ENCODE measurements around the gene NDFIP1. TPM values are rescaled to one million over a fixed set of nuclear protein-coding genes. Genes with fewer than 3 reads are reported as not detected.
A peak's percentile ranks its signal among the peaks of the same experiment; 100 is the strongest.

NDFIP1 gene
- total and polyA plus RNA-seq, 10 of the 15 experiments (the other 5 are each of a cell fraction or from before 2014, with no cell fraction given), result 0.08 to 2.7 (median 0.92) TPM

- TF ChIP-seq ZBTB40 (IDR thresholded peaks at IDR 0.05; ENCODE audit: borderline replicate concordance) (no peak), NR2C1 (IDR thresholded peaks at IDR 0.05) (no peak), HCFC1 (IDR thresholded peaks at IDR 0.05; ENCODE audit: low read length) (no peak), TBL1XR1 (IDR thresholded peaks at IDR 0.05; ENCODE audit: low read depth, low read length) (no peak), KDM1A (IDR thresholded peaks at IDR 0.05; ENCODE audit: borderline replicate concordance) (no peak)
Observed at GRCh38 chr5:142063376-142063775, 45.2 kb upstream of the NDFIP1 start (continued).

DNA sequence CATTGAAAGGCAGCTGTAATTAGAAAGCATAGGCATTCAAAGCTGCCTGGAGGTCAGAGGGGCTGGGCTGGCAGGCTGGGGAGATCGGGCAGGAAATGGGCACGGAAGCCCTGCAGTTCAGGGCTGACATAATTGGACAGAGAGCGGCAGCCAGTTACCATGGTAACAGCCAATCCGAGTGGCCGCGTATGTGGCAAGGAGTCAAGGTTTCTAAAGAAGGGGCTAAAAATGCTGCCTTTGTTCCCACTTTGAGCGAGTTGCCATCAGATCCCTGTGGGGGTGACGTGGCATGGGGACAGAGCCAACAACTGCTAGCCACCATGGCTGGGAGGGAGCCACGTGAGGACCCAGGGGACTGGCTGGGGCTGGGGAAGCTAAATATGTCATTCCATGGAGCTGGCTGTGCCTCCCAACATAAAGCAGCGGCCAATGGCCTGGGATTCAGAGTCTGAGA is 44.7 kb upstream of the NDFIP1 start:
- Histone ChIP-seq H3K4me1 (ENCODE audit: control insufficient read depth, insufficient read depth, low read length) (no peaks in the 10 kb centered on the region), H3K27ac (ENCODE audit: control insufficient read depth, insufficient read depth) (no peak overlapping the region), H3K4me3 (no peak overlapping the region), H3K79me2 (ENCODE audit: control insufficient read depth, insufficient read depth, low read length) (no peaks in the 10 kb centered on the region), H3K9me3 (replicated peaks; ENCODE audit: control insufficient read depth, insufficient read depth, low read length) (no peaks in the 10 kb centered on the region), H3K4me2 (ENCODE audit: control insufficient read depth, insufficient read depth) (no peak overlapping the region), H3K36me3 (ENCODE audit: control insufficient read depth in 2 of 2, insufficient read depth in 2 of 2, low read length in 1 of 2) (no peaks in the 10 kb centered on the region), H3K27me3 (replicated peaks in 1 of 2; ENCODE audit: control insufficient read depth in 2 of 2, insufficient read depth in 2 of 2, low read length in 1 of 2) (no peaks in the 10 kb centered on the region), H2AFZ (ENCODE audit: control insufficient read depth, low read depth, low read length) (no peak overlapping the region), H3K9ac (ENCODE audit: control insufficient read depth, insufficient read depth, low read length) (no peak overlapping the region), H4K20me1 (ENCODE audit: control insufficient read depth, insufficient read depth) (no peaks in the 10 kb centered on the region)
- 6% methylated on average over 9 of the region's 10 CpGs for WGBS (ENCODE audit: insufficient coverage, insufficient replicate concordance, low lambda C conversion rate, missing lambda C conversion rate)
- ChIA-PET SMC1A (ENCODE audit: uncharacterized antibody, unreplicated experiment) (interaction anchor here (1.6 kb wide), 1 partner anchor 11 kb away, joined by 5 read pairs; no protein-coding TSS in a partner anchor), POLR2A (no interaction called here), CTCF (no interaction called here), RAD21 (ENCODE audit: unreplicated experiment) (no interaction called here)
- no peak for TF ChIP-seq BRCA1 (IDR thresholded peaks at IDR 0.05; ENCODE audit: low read depth, low read length)
- TF ChIP-seq, protein P1, sequence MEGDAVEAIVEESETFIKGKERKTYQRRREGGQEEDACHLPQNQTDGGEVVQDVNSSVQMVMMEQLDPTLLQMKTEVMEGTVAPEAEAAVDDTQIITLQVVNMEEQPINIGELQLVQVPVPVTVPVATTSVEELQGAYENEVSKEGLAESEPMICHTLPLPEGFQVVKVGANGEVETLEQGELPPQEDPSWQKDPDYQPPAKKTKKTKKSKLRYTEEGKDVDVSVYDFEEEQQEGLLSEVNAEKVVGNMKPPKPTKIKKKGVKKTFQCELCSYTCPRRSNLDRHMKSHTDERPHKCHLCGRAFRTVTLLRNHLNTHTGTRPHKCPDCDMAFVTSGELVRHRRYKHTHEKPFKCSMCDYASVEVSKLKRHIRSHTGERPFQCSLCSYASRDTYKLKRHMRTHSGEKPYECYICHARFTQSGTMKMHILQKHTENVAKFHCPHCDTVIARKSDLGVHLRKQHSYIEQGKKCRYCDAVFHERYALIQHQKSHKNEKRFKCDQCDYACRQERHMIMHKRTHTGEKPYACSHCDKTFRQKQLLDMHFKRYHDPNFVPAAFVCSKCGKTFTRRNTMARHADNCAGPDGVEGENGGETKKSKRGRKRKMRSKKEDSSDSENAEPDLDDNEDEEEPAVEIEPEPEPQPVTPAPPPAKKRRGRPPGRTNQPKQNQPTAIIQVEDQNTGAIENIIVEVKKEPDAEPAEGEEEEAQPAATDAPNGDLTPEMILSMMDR (IDR thresholded peaks at IDR 0.05 in 2 of 3, conservative IDR thresholded peaks at IDR 0.05 in 1 of 3; ENCODE audit: control insufficient read depth in 2 of 3, extremely low read depth in 1 of 3, insufficient read depth in 1 of 3, low read depth in 3 of 3, low read length in 3 of 3), result no peak
- TF ChIP-seq, protein P2, sequence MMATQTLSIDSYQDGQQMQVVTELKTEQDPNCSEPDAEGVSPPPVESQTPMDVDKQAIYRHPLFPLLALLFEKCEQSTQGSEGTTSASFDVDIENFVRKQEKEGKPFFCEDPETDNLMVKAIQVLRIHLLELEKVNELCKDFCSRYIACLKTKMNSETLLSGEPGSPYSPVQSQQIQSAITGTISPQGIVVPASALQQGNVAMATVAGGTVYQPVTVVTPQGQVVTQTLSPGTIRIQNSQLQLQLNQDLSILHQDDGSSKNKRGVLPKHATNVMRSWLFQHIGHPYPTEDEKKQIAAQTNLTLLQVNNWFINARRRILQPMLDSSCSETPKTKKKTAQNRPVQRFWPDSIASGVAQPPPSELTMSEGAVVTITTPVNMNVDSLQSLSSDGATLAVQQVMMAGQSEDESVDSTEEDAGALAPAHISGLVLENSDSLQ (IDR thresholded peaks at IDR 0.05), result peak; percentile 56; the same call in 1 of the 2 replicates
- TF ChIP-seq BMI1 (IDR thresholded peaks at IDR 0.05; ENCODE audit: borderline replicate concordance), result peak; percentile 90
- intact Hi-C loops (cut with micrococcal nuclease; ENCODE audit: unreplicated experiment) (no loop called here), in situ Hi-C loops (cut with MboI) (no loop called here)
- FAIRE-seq (no peak), DNase-seq (ENCODE audit: low read depth, low spot score) (no peak), ATAC-seq (peak; percentile 41; the same call in 1 of the 3 replicates)
- no TSS peak for BruUV-seq (replicated peaks)

Measured in GM12878 (cell line).